A673 (cell line): ENCODE measurements around the gene MIEF1.

ENCODE experiments used
- CTCF ChIP-seq: fragments of 300-800, 200-600 bp; sonication (generic); conservative IDR thresholded peaks from 2 replicates; pipeline ENCODE4 v1.5.1; 2017; ENCODE audit warnings: low read depth, mild to moderate bottlenecking, antibody characterized with exemption, low read length, moderate library complexity, mixed read lengths
- EZH2 ChIP-seq: fragments of 200-600 bp; sonication (generic); IDR thresholded peaks from 2 replicates; pipeline ENCODE4 v1.6.1; 2017; ENCODE audit warnings: borderline replicate concordance, low read depth, mild to moderate bottlenecking, mixed read lengths, antibody characterized with exemption, low read length; ENCODE audit not compliant: poor library complexity, severe bottlenecking

GRCh38 chr22:39510529-39511149, 8.5 kb downstream of the MIEF1 start:
- no peak for TF ChIP-seq EZH2
- TF ChIP-seq CTCF = no peak
